GM23338 (cell line): Measurements from ENCODE around the gene HMCES. TPM values are rescaled to one million over a fixed set of nuclear protein-coding genes. Genes with fewer than 3 reads are reported as not detected.

Source experiments
- ATAC-seq: fragments of 200-7000 bp; cut with Tn5 transposase; 3 replicates; pipeline ENCODE4 v1.9.1; 2020
- DNase-seq: peaks from one replicate; pipeline ENCODE4 v3.0.0-alpha.2; 2015; ENCODE audit warnings: low spot score
- H2AFZ ChIP-seq: fragments of 200-600 bp; sonication (generic); 2 replicates; pipeline ENCODE4 v1.8.0; 2016; ENCODE audit warnings: antibody characterized with exemption, mild to moderate bottlenecking, moderate library complexity
- H3F3A ChIP-seq: fragments of 200-600 bp; sonication (generic); replicated peaks from 2 replicates; pipeline ENCODE4 v1.8.0; 2017; ENCODE audit warnings: antibody characterized with exemption, mixed run types, low read depth
- H3K27ac ChIP-seq: fragments of 200-600 bp; sonication (generic); 2 replicates; pipeline ENCODE4 v1.6.1; 2016; ENCODE audit warnings: low read depth
- H3K27me3 ChIP-seq: fragments of 200-600 bp; sonication (generic); 2 replicates; pipeline ENCODE4 v1.8.0; 2016; ENCODE audit warnings: mild to moderate bottlenecking, mixed run types, moderate library complexity; ENCODE audit not compliant: insufficient read depth
- H3K36me3 ChIP-seq: fragments of 200-600 bp; sonication (generic); 2 replicates; pipeline ENCODE4 v1.8.0; 2016; ENCODE audit warnings: mild to moderate bottlenecking; ENCODE audit not compliant: insufficient read depth
- H3K4me1 ChIP-seq: fragments of 200-600 bp; sonication (generic); 2 replicates; pipeline ENCODE4 v1.8.0; 2016; ENCODE audit warnings: mild to moderate bottlenecking, moderate library complexity; ENCODE audit not compliant: insufficient read depth
- H3K4me2 ChIP-seq: fragments of 200-600 bp; sonication (generic); 2 replicates; pipeline ENCODE4 v1.7.1; 2017; ENCODE audit warnings: mixed run types
- H3K4me3 ChIP-seq: fragments of 200-600 bp; sonication (generic); 2 replicates; pipeline ENCODE4 v1.6.1; 2016; ENCODE audit warnings: mixed run types
- H3K79me2 ChIP-seq: fragments of 200-600 bp; sonication (generic); replicated peaks from 2 replicates; pipeline ENCODE4 v1.8.0; 2017; ENCODE audit warnings: mild to moderate bottlenecking; ENCODE audit not compliant: insufficient read depth
- H3K9me2 ChIP-seq: fragments of 200-600 bp; sonication (generic); 2 replicates; pipeline ENCODE4 v1.8.0; 2017; ENCODE audit not compliant: insufficient read depth
- H4K20me1 ChIP-seq: fragments of 200-600 bp; sonication (generic); replicated peaks from 2 replicates; pipeline ENCODE4 v1.8.0; 2017; ENCODE audit warnings: mild to moderate bottlenecking; ENCODE audit not compliant: insufficient read depth
- H3K27ac Mint-ChIP-seq: 2 replicates; pipeline ENCODE4 v1.8.0; 2020; ENCODE audit warnings: inconsistent platforms, mild to moderate bottlenecking, moderate library complexity, mixed read lengths
- H3K27me3 Mint-ChIP-seq: 3 replicates; pipeline ENCODE4 v1.8.0; 2022; ENCODE audit warnings: low read depth, mild to moderate bottlenecking, moderate library complexity, mixed read lengths, inconsistent platforms; ENCODE audit not compliant: insufficient read depth, poor library complexity
- H3K36me3 Mint-ChIP-seq: 3 replicates; pipeline ENCODE4 v1.8.0; 2021; ENCODE audit warnings: low read depth, mild to moderate bottlenecking, inconsistent platforms, moderate library complexity, mixed read lengths
- H3K4me1 Mint-ChIP-seq: 3 replicates; pipeline ENCODE4 v1.8.0; 2020; ENCODE audit warnings: mild to moderate bottlenecking, inconsistent platforms, mixed read lengths
- H3K4me3 Mint-ChIP-seq: 3 replicates; pipeline ENCODE4 v1.8.0; 2021; ENCODE audit warnings: moderate library complexity, mild to moderate bottlenecking, inconsistent platforms, mixed read lengths
- H3K9me3 Mint-ChIP-seq: 3 replicates; pipeline ENCODE4 v1.8.0; 2020; ENCODE audit warnings: moderate library complexity, mild to moderate bottlenecking, inconsistent platforms, mixed read lengths
- CREB1 ChIP-seq: fragments of 250-450 bp; sonication (Bioruptor Pico); IDR thresholded peaks from 2 replicates; pipeline ENCODE4 v1.5.0; 2020; ENCODE audit warnings: low read depth, mild to moderate bottlenecking, moderate library complexity
- CTCF ChIP-seq, 2 experiments: fragments of 200-600 bp in 1 of 2; sonication (generic) in 1 of 2; conservative IDR thresholded peaks; 2 replicates each; pipeline versions ENCODE4 v1.5.1 to v1.6.1; 2016 to 2017; ENCODE audit warnings: antibody characterized with exemption in 2 of 2, low read depth in 2 of 2, mild to moderate bottlenecking in 2 of 2, moderate library complexity in 1 of 2
- EZH2 ChIP-seq: fragments of 200-600 bp; sonication (generic); IDR thresholded peaks from one replicate; pipeline ENCODE4 v1.8.0; 2017; ENCODE audit warnings: antibody characterized with exemption, mild to moderate bottlenecking, low read depth; ENCODE audit not compliant: unreplicated experiment
- EZH2phosphoT487 ChIP-seq: fragments of 200-600 bp; sonication (generic); IDR thresholded peaks from one replicate; pipeline ENCODE4 v1.8.1; 2018; ENCODE audit warnings: antibody characterized with exemption; ENCODE audit not compliant: unreplicated experiment
- JUNB ChIP-seq: IDR thresholded peaks from one replicate; pipeline ENCODE4 v1.6.1; 2016; ENCODE audit warnings: antibody characterized with exemption; ENCODE audit not compliant: unreplicated experiment
- NANOG ChIP-seq: IDR thresholded peaks from 2 replicates; pipeline ENCODE4 v1.6.1; 2016; ENCODE audit warnings: antibody characterized with exemption, borderline replicate concordance
- POLR2AphosphoS5 ChIP-seq: IDR thresholded peaks from 2 replicates; pipeline ENCODE4 v1.6.1; 2016; ENCODE audit warnings: antibody characterized with exemption, low read depth
- STAT1 ChIP-seq: IDR thresholded peaks from one replicate; pipeline ENCODE4 v1.6.1; 2016; ENCODE audit warnings: antibody characterized with exemption; ENCODE audit not compliant: unreplicated experiment
- ZNF114 ChIP-seq: fragments of 250-450 bp; sonication (Bioruptor Pico); IDR thresholded peaks from 2 replicates; pipeline ENCODE4 v1.5.0; 2020; ENCODE audit warnings: mild to moderate bottlenecking, moderate library complexity
- ZNF331 ChIP-seq: fragments of 250-450 bp; sonication (Bioruptor Pico); IDR thresholded peaks from 2 replicates; pipeline ENCODE4 v1.5.0; 2020; ENCODE audit warnings: low read depth, mild to moderate bottlenecking, moderate library complexity
- ZNF462 ChIP-seq: fragments of 250-450 bp; sonication (Bioruptor Pico); IDR thresholded peaks from 2 replicates; pipeline ENCODE4 v1.5.0; 2020; ENCODE audit warnings: mild to moderate bottlenecking, moderate library complexity
- polyA plus RNA-seq: library from polyadenylated mRNA; unstranded; fragments of >200 nt; fragmentation: Nextera tagmentation; extraction: Ambion mirVana; gene quantifications from 2 replicates; pipeline ENCODE4 v1.2.1, GENCODE V29; 2016
- total RNA-seq: library from RNA; depleted of rRNA; stranded (reverse); fragments of >200 nt; shearing (Covaris generic); gene quantifications from 2 replicates; pipeline ENCODE4 v1.2.3, GENCODE V29; 2014
- TF ChIP-seq, protein P1 (sequence below): IDR thresholded peaks from one replicate; pipeline ENCODE4 v1.6.1; 2018; ENCODE audit warnings: antibody characterized with exemption; ENCODE audit not compliant: unreplicated experiment
- TF ChIP-seq, protein P2 (sequence below): IDR thresholded peaks from 2 replicates; pipeline ENCODE4 v1.6.1; 2016; ENCODE audit warnings: antibody characterized with exemption

The HMCES gene
- total and polyA plus RNA-seq, 2 experiments from 2014 or later, result 36.5 to 44.5 TPM

DNA sequence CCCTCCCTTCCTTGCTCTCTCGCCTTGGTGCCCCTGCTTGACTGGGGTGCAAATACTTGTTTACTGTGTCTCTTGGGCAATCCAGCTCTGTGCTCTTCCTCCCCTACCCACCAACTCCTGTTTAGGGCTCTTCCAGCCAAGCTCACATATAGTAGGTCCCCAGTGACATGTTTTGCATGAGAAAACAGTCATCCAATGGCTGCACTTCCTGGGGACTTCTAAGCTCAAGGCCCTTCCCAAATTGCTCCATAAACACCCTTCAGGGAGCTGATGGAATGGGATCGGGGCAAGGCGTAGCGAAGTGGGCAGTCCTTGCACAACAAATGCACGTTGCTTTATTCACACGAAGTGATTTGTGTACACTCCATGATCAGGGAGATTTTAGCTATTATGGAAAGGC lies 38.7 kb upstream of the HMCES start:
- Mint-ChIP-seq H3K9me3 (no peaks in the 10 kb centered on the region), H3K27ac (no peak overlapping the region; the same call in 1 of the 2 replicates), H3K4me3 (no peak overlapping the region), H3K27me3 (peaks cover 8% of the 10 kb centered on the region), H3K4me1 (peaks cover 6% of the 10 kb centered on the region), H3K36me3 (no peaks in the 10 kb centered on the region)
- TF ChIP-seq STAT1 (no peak), ZNF462 (no peak), JUNB (no peak), CREB1 (CRISPR knock-in tag) (no peak), EZH2 (no peak), ZNF114 (no peak), EZH2phosphoT487 (no peak), POLR2AphosphoS5 (no peak), NANOG (no peak), CTCF (conservative IDR thresholded peaks at IDR 0.05; ENCODE audit: low read depth in 2 of 2) (no peak), ZNF331 (CRISPR knock-in tag) (no peak)
- TF ChIP-seq, protein P1, sequence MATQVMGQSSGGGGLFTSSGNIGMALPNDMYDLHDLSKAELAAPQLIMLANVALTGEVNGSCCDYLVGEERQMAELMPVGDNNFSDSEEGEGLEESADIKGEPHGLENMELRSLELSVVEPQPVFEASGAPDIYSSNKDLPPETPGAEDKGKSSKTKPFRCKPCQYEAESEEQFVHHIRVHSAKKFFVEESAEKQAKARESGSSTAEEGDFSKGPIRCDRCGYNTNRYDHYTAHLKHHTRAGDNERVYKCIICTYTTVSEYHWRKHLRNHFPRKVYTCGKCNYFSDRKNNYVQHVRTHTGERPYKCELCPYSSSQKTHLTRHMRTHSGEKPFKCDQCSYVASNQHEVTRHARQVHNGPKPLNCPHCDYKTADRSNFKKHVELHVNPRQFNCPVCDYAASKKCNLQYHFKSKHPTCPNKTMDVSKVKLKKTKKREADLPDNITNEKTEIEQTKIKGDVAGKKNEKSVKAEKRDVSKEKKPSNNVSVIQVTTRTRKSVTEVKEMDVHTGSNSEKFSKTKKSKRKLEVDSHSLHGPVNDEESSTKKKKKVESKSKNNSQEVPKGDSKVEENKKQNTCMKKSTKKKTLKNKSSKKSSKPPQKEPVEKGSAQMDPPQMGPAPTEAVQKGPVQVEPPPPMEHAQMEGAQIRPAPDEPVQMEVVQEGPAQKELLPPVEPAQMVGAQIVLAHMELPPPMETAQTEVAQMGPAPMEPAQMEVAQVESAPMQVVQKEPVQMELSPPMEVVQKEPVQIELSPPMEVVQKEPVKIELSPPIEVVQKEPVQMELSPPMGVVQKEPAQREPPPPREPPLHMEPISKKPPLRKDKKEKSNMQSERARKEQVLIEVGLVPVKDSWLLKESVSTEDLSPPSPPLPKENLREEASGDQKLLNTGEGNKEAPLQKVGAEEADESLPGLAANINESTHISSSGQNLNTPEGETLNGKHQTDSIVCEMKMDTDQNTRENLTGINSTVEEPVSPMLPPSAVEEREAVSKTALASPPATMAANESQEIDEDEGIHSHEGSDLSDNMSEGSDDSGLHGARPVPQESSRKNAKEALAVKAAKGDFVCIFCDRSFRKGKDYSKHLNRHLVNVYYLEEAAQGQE, result no peak
- TF ChIP-seq, protein P2, sequence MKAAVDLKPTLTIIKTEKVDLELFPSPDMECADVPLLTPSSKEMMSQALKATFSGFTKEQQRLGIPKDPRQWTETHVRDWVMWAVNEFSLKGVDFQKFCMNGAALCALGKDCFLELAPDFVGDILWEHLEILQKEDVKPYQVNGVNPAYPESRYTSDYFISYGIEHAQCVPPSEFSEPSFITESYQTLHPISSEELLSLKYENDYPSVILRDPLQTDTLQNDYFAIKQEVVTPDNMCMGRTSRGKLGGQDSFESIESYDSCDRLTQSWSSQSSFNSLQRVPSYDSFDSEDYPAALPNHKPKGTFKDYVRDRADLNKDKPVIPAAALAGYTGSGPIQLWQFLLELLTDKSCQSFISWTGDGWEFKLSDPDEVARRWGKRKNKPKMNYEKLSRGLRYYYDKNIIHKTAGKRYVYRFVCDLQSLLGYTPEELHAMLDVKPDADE, result no peak
- peak overlapping the region; percentile 52; the same call in 1 of the 2 replicates for H2AFZ ChIP-seq
- no peaks in the 10 kb centered on the region for H3K79me2 ChIP-seq
- H4K20me1 ChIP-seq, result no peaks in the 10 kb centered on the region
- H3F3A ChIP-seq, result no peaks in the 10 kb centered on the region
- DNase-seq (peak; percentile 41), ATAC-seq (peak; percentile 86)
- no peak overlapping the region for H3K4me3 ChIP-seq
- no peaks in the 10 kb centered on the region for H3K9me2 ChIP-seq
- no peaks in the 10 kb centered on the region for H3K36me3 ChIP-seq
- no peak overlapping the region for H3K27ac ChIP-seq
- H3K4me2 ChIP-seq, result no peak overlapping the region
- H3K4me1 ChIP-seq, result no peaks in the 10 kb centered on the region
- H3K27me3 ChIP-seq, result no peaks in the 10 kb centered on the region
